GM10847 (cell line): ENCODE measurements around the gene SLC2A13.

ENCODE experiments used
- POLR2A ChIP-seq: IDR thresholded peaks from 2 replicates; pipeline ENCODE4 v1.6.1; 2011; ENCODE audit not compliant: insufficient read length; ENCODE audit errors: extremely low read depth

The SLC2A13 gene

GRCh38 chr12:39764944-39765560 lies 340.8 kb downstream of the SLC2A13 start:
- TF ChIP-seq POLR2A: no peak

- TF ChIP-seq POLR2A: no peak
Observed at GRCh38 chr12:39763890-39764169, 342.1 kb downstream of the SLC2A13 start.

- no peak for TF ChIP-seq POLR2A
Observed at GRCh38 chr12:39763071-39763889, 342.6 kb downstream of the SLC2A13 start.

- no peak for TF ChIP-seq POLR2A
Observed at GRCh38 chr12:39755478-39755877, 350.4 kb downstream of the SLC2A13 start.

- no peak for TF ChIP-seq POLR2A
Observed at GRCh38 chr12:39752482-39753137, 353.3 kb downstream of the SLC2A13 start.

- TF ChIP-seq POLR2A: no peak
Observed at GRCh38 chr12:39743655-39744054, 362.2 kb downstream of the SLC2A13 start.

GRCh38 chr12:39736406-39736805 lies 369.5 kb downstream of the SLC2A13 start:
- no peak for TF ChIP-seq POLR2A

GRCh38 chr12:39723831-39724230 lies 382.1 kb downstream of the SLC2A13 start:
- no peak for TF ChIP-seq POLR2A

- no peak for TF ChIP-seq POLR2A
Observed at GRCh38 chr12:39722504-39722903, 383.4 kb downstream of the SLC2A13 start.

- no peak for TF ChIP-seq POLR2A
Observed at GRCh38 chr12:39713552-39713951, 392.3 kb downstream of the SLC2A13 start.

GRCh38 chr12:39712334-39712733 lies 393.5 kb downstream of the SLC2A13 start:
- no peak for TF ChIP-seq POLR2A
